ENCODE measurements around the gene MYBPC2. TPM values are rescaled to one million over a fixed set of nuclear protein-coding genes. Genes with fewer than 3 reads are reported as not detected.

Gene MYBPC2
- total and polyA plus RNA-seq, 9 of the 15 experiments (the other 6 are each of a cell fraction or from before 2014, with no cell fraction given), result 0.01 to 0.14 (median 0.04) TPM; not detected in 6

DNA sequence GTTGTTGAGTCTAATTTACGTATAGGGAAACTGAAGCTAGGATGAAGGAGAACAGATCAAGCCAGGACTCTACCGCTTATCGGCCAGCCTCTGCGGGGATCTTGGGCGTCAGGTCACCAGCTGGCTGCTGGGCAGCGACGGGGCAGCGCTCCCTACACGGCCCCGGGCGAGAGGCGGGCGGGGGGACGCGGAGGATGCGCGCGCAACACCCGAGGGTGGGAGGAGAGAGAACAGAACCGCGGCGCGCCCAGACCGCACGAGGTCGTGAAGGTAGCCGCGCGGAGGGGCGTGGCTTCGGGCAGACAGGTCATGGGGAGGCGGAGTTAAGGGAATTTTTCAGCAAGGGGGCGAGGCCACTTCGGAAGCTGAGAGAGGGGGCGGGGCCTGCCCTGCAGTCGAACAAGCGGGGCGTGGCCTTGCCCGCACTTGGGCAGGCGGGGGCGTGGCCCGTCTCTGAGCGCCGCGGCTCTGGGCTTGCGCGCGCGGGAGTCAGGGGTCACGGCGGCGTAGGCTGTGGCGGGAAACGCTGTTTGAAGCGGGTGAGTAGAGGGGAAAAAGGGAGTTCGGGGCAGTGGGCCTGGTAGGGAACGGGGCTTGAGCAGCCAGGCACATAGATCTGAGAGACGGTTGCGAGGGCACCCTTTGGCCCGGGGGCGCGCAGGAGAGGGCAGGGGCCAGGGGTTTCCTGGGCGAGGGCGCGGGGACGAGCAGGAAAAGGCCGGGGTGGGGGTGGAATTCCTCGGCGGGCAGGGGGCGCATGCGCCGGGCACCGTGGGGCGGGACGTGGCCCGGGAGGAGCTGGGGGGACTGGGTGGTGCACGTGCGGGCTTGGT lies 48.6 kb upstream of the MYBPC2 start, which contains the start of gene POLD1:
TSS of gene POLD1 (plus strand) at position 496 of the 833 bp plus-strand sequence. CDS start 14,505 bp downstream, outside the sequence.
- Histone ChIP-seq H3K9me3 (replicated peaks; ENCODE audit: control insufficient read depth, insufficient read depth, low read depth, low read length) (no peaks in the 10 kb centered on the region), H3K4me3 (peak within 1 kb of the TSS; percentile 51), H2AFZ (ENCODE audit: low read depth, low read length) (peak within 1 kb of the TSS; percentile 88), H3K4me2 (ENCODE audit: insufficient read depth, low read length) (peak within 1 kb of the TSS; percentile 94), H3K9ac (ENCODE audit: insufficient read depth in 1 of 2, low read depth in 2 of 2, low read length in 2 of 2) (peak within 1 kb of the TSS; percentile 81 to 95), H3K79me2 (ENCODE audit: control insufficient read depth, insufficient read depth, low read length) (peaks cover 57% of the 10 kb centered on the region), H3K27me3 (ENCODE audit: control insufficient read depth in 2 of 2, insufficient read depth in 2 of 2, low read length in 2 of 2) (no peaks in the 10 kb centered on the region), H3K9me1 (ENCODE audit: control insufficient read depth, insufficient read depth, low read length) (no peaks in the 10 kb centered on the region), H3K36me3 (ENCODE audit: control insufficient read depth, insufficient read depth, low read length) (peaks cover 77% of the 10 kb centered on the region), H3K27ac (ENCODE audit: extremely low read depth, low read depth, low read length) (peak within 1 kb of the TSS; percentile 93), H3K4me1 (replicated peaks in 1 of 2; ENCODE audit: control insufficient read depth in 2 of 2, insufficient read depth in 2 of 2, low read length in 2 of 2) (peaks cover 11 to 72% of the 10 kb centered on the region in 2 experiments), H4K20me1 (replicated peaks; ENCODE audit: control insufficient read depth, insufficient read depth, low read length) (peaks cover 5% of the 10 kb centered on the region)
- DNase-seq (ENCODE audit: extremely low read depth in 1 of 4, low spot score in 3 of 4), result peak; percentile 95 to 99 (median 98)
- ChIA-PET CTCF (ENCODE audit: low intra/inter-chr PET ratio) (interaction anchor here (0.7 kb wide), 1 partner anchor 336 kb away, joined by 5 read pairs; no protein-coding TSS in a partner anchor), POLR2A (interaction anchor here (0.6 to 2.2 kb wide), 16 partner anchors 9 to 833 kb away, joined by 3 to 17 read pairs (median 3); partner anchors contain the start of gene NR1H2)
- ATAC-seq, result peak; percentile 91
- FAIRE-seq, result peak; percentile 97
- in situ Hi-C loops (cut with MboI), result no loop called here
- no TSS peak for BruUV-seq (replicated peaks)
- WGBS (ENCODE audit: insufficient coverage, low coverage, missing lambda C conversion rate), result under 1% methylated on average over 57 of the region's 78 CpGs
- intact Hi-C loops (cut with micrococcal nuclease), result no loop called here
- TF ChIP-seq RBM14 (IDR thresholded peaks at IDR 0.05; ENCODE audit: borderline replicate concordance, insufficient read depth, low read depth, low read length), result no peak
- no peak for TF ChIP-seq CREBBP (IDR thresholded peaks at IDR 0.05; ENCODE audit: low read depth, low read length)
- no peak for TF ChIP-seq ZNF444 (CRISPR knock-in tag; IDR thresholded peaks at IDR 0.05)
- peak; percentile 20; the same call in 1 of the 2 replicates for TF ChIP-seq TOE1 (IDR thresholded peaks at IDR 0.05; ENCODE audit: borderline replicate concordance)
- TF ChIP-seq TOE1 (CRISPR knock-in tag; IDR thresholded peaks at IDR 0.05; ENCODE audit: borderline replicate concordance, low read depth), result no peak
- TF ChIP-seq, protein P1, sequence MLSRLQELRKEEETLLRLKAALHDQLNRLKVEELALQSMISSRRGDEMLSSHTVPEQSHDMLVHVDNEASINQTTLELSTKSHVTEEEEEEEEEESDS (CRISPR knock-in tag; IDR thresholded peaks at IDR 0.05), result no peak
- TF ChIP-seq LCOR (CRISPR knock-in tag; IDR thresholded peaks at IDR 0.05), result peak; percentile 80
- no peak for TF ChIP-seq GTF2A2 (tag; IDR thresholded peaks at IDR 0.05)
- TF ChIP-seq, protein P2, sequence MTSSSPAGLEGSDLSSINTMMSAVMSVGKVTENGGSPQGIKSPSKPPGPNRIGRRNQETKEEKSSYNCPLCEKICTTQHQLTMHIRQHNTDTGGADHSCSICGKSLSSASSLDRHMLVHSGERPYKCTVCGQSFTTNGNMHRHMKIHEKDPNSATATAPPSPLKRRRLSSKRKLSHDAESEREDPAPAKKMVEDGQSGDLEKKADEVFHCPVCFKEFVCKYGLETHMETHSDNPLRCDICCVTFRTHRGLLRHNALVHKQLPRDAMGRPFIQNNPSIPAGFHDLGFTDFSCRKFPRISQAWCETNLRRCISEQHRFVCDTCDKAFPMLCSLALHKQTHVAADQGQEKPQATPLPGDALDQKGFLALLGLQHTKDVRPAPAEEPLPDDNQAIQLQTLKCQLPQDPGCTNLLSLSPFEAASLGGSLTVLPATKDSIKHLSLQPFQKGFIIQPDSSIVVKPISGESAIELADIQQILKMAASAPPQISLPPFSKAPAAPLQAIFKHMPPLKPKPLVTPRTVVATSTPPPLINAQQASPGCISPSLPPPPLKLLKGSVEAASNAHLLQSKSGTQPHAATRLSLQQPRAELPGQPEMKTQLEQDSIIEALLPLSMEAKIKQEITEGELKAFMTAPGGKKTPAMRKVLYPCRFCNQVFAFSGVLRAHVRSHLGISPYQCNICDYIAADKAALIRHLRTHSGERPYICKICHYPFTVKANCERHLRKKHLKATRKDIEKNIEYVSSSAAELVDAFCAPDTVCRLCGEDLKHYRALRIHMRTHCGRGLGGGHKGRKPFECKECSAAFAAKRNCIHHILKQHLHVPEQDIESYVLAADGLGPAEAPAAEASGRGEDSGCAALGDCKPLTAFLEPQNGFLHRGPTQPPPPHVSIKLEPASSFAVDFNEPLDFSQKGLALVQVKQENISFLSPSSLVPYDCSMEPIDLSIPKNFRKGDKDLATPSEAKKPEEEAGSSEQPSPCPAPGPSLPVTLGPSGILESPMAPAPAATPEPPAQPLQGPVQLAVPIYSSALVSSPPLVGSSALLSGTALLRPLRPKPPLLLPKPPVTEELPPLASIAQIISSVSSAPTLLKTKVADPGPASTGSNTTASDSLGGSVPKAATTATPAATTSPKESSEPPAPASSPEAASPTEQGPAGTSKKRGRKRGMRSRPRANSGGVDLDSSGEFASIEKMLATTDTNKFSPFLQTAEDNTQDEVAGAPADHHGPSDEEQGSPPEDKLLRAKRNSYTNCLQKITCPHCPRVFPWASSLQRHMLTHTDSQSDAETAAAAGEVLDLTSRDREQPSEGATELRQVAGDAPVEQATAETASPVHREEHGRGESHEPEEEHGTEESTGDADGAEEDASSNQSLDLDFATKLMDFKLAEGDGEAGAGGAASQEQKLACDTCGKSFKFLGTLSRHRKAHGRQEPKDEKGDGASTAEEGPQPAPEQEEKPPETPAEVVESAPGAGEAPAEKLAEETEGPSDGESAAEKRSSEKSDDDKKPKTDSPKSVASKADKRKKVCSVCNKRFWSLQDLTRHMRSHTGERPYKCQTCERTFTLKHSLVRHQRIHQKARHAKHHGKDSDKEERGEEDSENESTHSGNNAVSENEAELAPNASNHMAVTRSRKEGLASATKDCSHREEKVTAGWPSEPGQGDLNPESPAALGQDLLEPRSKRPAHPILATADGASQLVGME (CRISPR knock-in tag; IDR thresholded peaks at IDR 0.05), result 0 out of 2 replicates have a peak, but pooled peaks have one; percentile 53
- TF ChIP-seq, protein P3, sequence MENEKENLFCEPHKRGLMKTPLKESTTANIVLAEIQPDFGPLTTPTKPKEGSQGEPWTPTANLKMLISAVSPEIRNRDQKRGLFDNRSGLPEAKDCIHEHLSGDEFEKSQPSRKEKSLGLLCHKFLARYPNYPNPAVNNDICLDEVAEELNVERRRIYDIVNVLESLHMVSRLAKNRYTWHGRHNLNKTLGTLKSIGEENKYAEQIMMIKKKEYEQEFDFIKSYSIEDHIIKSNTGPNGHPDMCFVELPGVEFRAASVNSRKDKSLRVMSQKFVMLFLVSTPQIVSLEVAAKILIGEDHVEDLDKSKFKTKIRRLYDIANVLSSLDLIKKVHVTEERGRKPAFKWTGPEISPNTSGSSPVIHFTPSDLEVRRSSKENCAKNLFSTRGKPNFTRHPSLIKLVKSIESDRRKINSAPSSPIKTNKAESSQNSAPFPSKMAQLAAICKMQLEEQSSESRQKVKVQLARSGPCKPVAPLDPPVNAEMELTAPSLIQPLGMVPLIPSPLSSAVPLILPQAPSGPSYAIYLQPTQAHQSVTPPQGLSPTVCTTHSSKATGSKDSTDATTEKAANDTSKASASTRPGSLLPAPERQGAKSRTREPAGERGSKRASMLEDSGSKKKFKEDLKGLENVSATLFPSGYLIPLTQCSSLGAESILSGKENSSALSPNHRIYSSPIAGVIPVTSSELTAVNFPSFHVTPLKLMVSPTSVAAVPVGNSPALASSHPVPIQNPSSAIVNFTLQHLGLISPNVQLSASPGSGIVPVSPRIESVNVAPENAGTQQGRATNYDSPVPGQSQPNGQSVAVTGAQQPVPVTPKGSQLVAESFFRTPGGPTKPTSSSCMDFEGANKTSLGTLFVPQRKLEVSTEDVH (IDR thresholded peaks at IDR 0.05; ENCODE audit: low read depth, partially characterized antibody), result peak; percentile 99
- no peak for TF ChIP-seq THRAP3 (IDR thresholded peaks at IDR 0.05; ENCODE audit: borderline replicate concordance)

Measured in K562 (cell line).